Right renal pelvis (tissue), 4 donors: ENCODE results near the gene SIRT1. TPM values are rescaled to one million over a fixed set of nuclear protein-coding genes. Genes with fewer than 3 reads are reported as not detected.
"Not testable (repeated sequence)": the region's sequence is repeated elsewhere in the genome, so short reads cannot be mapped to it uniquely, and the experiment has no call there.

Experiments used
- DNase-seq, 4 donors: peaks; one replicate each; pipeline ENCODE4 v3.0.0-alpha.2; 2013; ENCODE audit warnings: low read depth in 4 of 4, low spot score in 3 of 4, missing footprints in 1 of 4
- polyA plus RNA-seq, 4 donors: library from polyadenylated mRNA; unstranded; fragments of 120-200 nt; gene quantifications; one replicate each; pipeline ENCODE4 v1.2.1, GENCODE V29; 2013; ENCODE audit not compliant: insufficient read length in 4 of 4

Gene SIRT1
- 10 to 100 TPM; 37.1 to 56.6 (median 51.5) TPM for polyA plus RNA-seq

DNA sequence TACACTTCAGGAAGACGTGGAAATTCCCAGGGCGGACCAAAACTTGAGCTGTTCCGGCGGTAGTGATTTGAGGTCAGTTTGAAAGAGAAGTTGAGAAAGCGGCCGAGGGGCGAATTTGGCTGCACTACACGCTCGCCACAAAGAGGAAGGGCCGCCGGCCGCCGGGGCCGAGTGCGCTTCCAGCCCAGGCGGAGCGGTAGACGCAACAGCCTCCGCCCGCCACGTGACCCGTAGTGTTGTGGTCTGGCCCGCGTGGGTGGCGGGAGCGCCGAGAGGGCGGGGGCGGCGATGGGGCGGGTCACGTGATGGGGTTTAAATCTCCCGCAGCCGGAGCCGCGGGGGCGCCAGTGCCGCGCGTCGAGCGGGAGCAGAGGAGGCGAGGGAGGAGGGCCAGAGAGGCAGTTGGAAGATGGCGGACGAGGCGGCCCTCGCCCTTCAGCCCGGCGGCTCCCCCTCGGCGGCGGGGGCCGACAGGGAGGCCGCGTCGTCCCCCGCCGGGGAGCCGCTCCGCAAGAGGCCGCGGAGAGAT is at the start of gene SIRT1:
TSS of gene SIRT1 (plus strand) at position 344 of the 529 bp plus-strand sequence. CDS start at position 410, 66 bp downstream.
- peak; percentile 83 to 91 (median 88) for DNase-seq

DNA sequence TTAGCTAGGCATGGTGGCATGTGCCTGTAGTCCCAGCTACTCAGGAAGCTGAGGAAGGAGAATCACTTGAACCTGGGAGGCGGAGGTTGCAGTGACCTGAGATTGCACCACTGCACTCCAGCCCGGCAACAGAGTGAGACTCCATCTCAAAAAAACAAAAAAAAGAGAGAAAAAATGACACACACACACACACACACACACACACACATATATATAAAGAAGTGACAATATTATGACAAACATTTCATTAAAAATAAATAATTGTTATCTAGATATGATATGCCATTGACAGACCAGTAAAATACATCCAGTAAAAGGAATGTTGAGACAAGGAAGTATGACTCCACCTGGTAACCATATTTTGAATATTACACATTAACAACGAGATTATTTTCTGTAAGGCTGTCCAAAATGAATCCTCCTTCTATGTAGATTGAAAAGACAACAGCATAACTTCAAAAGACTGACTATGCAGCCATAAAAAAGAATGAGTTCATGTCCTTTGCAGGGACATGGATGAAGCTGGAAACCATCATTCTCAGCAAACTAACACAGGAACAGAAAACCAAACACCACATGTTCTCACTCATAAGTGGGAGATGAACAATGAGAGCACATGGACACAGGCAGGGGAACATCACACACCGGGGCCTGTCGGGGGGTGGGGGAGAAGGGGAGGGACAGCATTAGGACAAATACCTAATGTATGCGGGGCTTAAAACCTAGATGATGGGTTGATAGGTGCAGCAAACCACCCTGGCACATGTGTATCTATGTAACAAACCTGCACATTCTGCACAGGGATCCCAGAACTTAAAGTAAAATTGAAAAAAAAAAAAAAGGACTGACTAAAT is 48.7 kb upstream of the SIRT1 start:
- not testable (repeated sequence) for DNase-seq

DNA sequence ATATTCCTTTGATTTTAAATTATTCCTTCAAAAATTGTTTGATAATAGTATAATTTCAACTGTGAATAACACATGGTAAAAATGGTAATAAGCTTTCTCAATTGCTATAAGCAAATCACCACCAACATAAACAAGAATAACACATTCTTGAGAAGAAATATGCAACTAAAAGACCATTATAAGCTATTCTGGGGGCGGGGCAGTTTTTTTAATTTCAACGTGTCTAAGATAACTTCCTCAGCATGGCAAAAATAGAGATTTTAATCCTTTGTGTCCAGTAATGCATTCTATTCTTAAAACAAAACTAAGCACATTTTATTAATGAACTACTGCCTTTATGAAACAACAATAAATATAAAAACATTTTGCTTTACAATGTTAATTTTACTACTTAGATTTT is 48.0 kb upstream of the SIRT1 start:
- DNase-seq: no peak

- DNase-seq: no peak
Measured at GRCh38 chr10:67836972-67837371, 47.5 kb upstream of the SIRT1 start.

DNA sequence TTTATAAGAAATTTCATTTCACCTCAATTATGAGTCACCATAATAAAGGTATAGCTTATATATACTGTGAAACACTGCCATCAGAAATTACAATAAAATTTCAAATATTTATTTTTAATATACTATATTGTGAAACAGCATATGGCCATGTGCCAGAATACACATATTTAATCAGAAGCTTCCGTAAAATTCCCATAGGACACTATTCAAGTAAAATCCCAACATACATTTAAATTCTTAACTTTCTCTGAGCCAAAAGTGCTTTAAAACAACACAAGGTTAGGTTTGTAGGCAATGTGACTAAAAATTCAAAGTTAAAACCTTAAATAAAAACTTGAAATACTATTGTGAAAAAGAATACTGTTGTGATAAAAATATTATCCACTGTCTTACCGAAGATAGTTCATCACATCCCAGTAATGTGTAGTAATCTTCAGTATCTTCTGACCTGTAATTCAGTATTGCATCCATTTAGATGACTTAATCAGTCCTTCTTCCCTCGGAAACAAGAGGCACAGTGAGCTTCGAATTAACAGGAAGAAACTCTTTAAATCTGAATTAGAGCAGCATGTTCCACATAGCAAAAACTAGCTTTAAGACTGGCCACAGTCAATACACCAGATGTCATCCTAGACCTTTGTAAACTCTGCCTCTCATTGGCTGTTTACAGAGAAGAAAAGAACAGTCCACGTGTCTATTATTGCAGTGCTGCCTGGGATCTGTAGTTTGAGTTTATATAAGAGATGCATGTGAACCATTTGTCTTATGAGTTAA is 46.7 kb upstream of the SIRT1 start, which contains the start of gene DNAJC12:
TSS of gene DNAJC12 (minus strand) at position 648 of the 774 bp plus-strand sequence. CDS start at position 471, 177 bp downstream.
- peak in 3 of 4 donors; percentile 36 to 55 (median 53) for DNase-seq

GRCh38 chr10:67839511-67839910 is 44.9 kb upstream of the SIRT1 start:
- not testable (repeated sequence) for DNase-seq

DNA sequence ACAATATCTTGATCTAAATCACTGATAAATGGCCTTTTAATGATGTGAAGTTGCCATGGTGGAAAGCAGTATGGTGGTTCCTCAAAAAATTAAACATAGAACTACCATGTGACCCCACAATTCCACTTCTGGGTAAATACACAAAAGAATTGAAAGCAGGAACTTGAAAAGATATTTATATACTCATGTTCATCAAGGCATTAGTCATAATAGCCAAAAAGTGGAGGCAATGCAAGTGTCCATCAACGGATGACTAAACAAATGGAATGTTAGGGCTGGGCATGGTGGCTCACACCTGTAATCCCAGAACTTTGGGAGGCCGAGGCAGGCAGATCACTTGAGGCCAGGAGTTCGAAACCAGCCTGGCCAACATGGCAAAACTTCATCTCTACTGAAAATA is 44.5 kb upstream of the SIRT1 start:
- DNase-seq: no peak

GRCh38 chr10:67841737-67842136 is 42.7 kb upstream of the SIRT1 start:
- no peak for DNase-seq

DNA sequence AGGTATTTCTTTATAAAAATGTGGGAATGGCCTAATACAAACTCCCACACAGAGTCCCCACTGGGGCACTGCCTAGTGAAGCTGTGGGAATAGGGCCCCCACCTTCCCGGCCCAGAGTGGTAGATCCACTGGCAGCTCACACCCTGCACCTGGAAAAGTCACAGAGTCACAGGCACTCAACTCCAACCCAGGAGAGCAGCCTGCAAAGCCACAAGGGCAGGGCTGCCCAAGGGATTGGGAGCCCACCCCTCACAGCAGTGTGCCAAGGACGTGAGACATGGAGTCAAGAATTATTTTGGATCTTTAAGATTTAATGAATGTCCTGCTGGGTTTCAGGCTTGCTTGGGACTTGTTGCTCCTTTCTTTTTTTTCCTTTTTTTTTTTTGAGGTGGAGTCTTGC is 41.2 kb upstream of the SIRT1 start:
- DNase-seq: no peak

GRCh38 chr10:67849331-67850011 is 35.0 kb upstream of the SIRT1 start:
- peak; percentile 85 to 90 (median 88) for DNase-seq

GRCh38 chr10:67851186-67851585 is 33.3 kb upstream of the SIRT1 start:
- DNase-seq: no peak

- DNase-seq: no peak
Measured at GRCh38 chr10:67852761-67853160, 31.7 kb upstream of the SIRT1 start.

DNA sequence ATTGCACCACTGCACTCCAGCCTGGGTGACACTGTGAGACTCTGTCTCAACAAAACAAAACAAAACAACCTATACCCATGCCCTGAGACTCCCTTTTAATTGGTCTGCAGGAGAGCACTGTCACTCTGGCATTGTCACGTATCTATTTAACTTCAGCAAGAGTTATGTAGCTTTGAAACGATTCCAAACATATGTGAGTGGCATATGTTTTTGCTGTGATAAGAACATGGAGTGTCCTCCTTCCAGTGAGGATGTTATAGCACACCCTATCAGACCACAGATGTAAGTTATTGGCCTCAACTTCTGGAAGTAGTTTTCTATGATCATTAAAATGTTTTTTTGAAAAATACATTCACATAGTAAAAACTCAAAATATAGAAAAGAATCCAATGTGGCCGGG is 30.9 kb upstream of the SIRT1 start:
- no peak for DNase-seq

GRCh38 chr10:67858971-67859370 is 25.5 kb upstream of the SIRT1 start:
- no peak for DNase-seq

DNA sequence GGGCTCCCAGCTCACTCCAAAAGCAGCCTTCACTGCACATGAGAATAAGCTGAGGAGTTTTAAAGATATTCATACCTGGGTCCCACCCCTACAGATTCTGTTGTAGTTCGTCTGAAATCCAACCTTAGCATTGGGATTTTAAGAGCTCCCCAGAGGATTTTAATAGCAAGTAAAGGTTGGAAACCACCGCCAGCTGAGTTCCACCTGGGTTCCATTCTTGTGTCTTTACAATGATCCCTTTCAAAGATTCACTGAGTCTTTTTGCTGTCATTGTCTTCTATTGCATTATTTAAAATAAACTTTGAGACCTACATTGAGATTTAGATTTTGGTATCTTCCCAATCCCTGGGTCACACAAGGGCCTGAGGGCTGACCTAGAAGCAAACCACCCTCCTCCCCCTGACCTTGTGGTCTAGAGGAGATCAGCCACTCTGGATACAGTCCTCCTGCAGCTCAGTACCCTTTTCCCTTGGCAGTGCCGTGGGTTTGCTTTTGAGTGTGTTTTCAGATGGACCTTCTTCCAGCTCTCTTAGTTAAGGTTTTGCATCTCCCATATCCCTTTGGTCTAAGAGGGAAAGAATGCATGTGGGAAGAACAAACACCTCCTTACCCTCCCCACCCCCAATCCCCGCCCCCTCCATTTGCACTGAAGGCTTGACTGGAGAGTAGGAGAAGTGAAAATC is 22.6 kb upstream of the SIRT1 start:
- no peak for DNase-seq

- DNase-seq: no peak
Measured at GRCh38 chr10:67863094-67863493, 21.4 kb upstream of the SIRT1 start.

DNA sequence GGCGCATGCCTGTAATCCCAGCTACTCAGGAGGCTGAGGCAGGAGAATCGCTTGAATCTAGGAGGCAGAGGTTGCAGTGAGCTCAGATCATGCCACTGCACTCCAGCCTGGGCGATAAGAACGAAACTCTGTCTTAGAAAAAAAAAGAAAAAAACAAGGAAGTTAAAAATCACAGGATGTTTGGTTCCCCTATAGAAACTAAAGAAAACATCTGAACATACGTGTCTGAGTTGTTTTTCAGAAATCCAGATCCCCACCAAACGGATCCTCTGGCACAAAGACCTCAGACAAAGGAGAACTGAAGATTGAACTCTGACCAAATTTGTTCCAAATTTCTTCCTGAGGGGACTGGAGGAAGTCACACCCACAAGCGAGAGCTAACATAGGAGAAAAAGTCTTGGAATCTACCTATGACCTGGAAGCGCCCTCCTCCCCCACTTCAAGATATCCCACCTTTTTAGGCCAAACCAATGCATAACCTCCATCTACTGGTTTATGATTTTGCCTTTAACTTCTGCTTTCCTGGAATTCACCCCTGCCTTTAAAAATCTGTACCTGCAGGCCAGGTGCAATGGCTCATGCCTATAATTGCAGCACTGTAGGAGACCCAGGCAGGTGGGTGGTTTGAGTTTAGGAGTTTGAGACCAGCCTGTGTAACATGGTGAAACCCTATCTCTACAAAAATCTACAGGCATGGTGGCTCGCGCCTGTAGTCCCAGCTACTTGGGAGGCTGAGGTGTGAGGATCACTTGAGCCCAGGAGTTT is 19.7 kb upstream of the SIRT1 start:
- DNase-seq: no peak

GRCh38 chr10:67868132-67868531 is 16.3 kb upstream of the SIRT1 start:
- no peak for DNase-seq

GRCh38 chr10:67869996-67870395 is 14.5 kb upstream of the SIRT1 start:
- DNase-seq: no peak
